OCI-M2 (cell line): ENCODE results near the gene KLHL2.
"Not testable (repeated sequence)": the region's sequence is repeated elsewhere in the genome, so short reads cannot be mapped to it uniquely, and the experiment has no call there.

Source experiments
- DNase-seq: peaks from one replicate; lab custom pipeline; 2025; ENCODE audit not compliant: unreplicated experiment; lab: John Stamatoyannopoulos, UW

The KLHL2 gene

GRCh38 chr4:165232623-165233433, 25.5 kb downstream of the KLHL2 start:
- not testable (repeated sequence) for DNase-seq

GRCh38 chr4:165234766-165235165, 27.4 kb downstream of the KLHL2 start:
- no peak for DNase-seq

GRCh38 chr4:165236852-165237251, 29.5 kb downstream of the KLHL2 start:
- not testable (repeated sequence) for DNase-seq

- DNase-seq, result not testable (repeated sequence)
Observed at GRCh38 chr4:165238041-165238640, 30.8 kb downstream of the KLHL2 start.

GRCh38 chr4:165240761-165241160, 33.4 kb downstream of the KLHL2 start:
- DNase-seq, result not testable (repeated sequence)

- not testable (repeated sequence) for DNase-seq
Observed at GRCh38 chr4:165244148-165244547, 36.8 kb downstream of the KLHL2 start.

- not testable (repeated sequence) for DNase-seq
Observed at GRCh38 chr4:165244587-165245186, 37.3 kb downstream of the KLHL2 start.

- DNase-seq, result no peak
Observed at GRCh38 chr4:165248102-165248501, 40.7 kb downstream of the KLHL2 start.

GRCh38 chr4:165248904-165249303, 41.5 kb downstream of the KLHL2 start:
- DNase-seq, result not testable (repeated sequence)

GRCh38 chr4:165254771-165255170, 47.4 kb downstream of the KLHL2 start:
- not testable (repeated sequence) for DNase-seq

- DNase-seq, result not testable (repeated sequence)
Observed at GRCh38 chr4:165255439-165255838, 48.1 kb downstream of the KLHL2 start.

- DNase-seq, result not testable (repeated sequence)
Observed at GRCh38 chr4:165256074-165256659, 48.8 kb downstream of the KLHL2 start.

GRCh38 chr4:165259776-165260175, 52.4 kb downstream of the KLHL2 start:
- not testable (repeated sequence) for DNase-seq

GRCh38 chr4:165262306-165262705, 54.9 kb downstream of the KLHL2 start:
- not testable (repeated sequence) for DNase-seq

GRCh38 chr4:165263466-165263865, 56.1 kb downstream of the KLHL2 start:
- not testable (repeated sequence) for DNase-seq

GRCh38 chr4:165269931-165270330, 62.6 kb downstream of the KLHL2 start:
- not testable (repeated sequence) for DNase-seq

- not testable (repeated sequence) for DNase-seq
Observed at GRCh38 chr4:165273443-165273842, 66.1 kb downstream of the KLHL2 start.

GRCh38 chr4:165275357-165275756, 68.0 kb downstream of the KLHL2 start:
- not testable (repeated sequence) for DNase-seq

GRCh38 chr4:165279531-165279930, 72.2 kb downstream of the KLHL2 start:
- DNase-seq, result not testable (repeated sequence)

- DNase-seq, result not testable (repeated sequence)
Observed at GRCh38 chr4:165284697-165285096, 77.3 kb downstream of the KLHL2 start.

GRCh38 chr4:165286619-165287340, 79.4 kb downstream of the KLHL2 start:
- DNase-seq, result not testable (repeated sequence)
